A549 (cell line): ENCODE measurements around the gene BLOC1S4. TPM values are rescaled to one million over a fixed set of nuclear protein-coding genes. Genes with fewer than 3 reads are reported as not detected.
A peak's percentile ranks its signal among the peaks of the same experiment; 100 is the strongest.

Experiments used
- ATAC-seq, 2 experiments: fragments of 200-7000 bp in 1 of 2; fragments of >200 bp in 1 of 2; cut with Nextera tagmentation in 1 of 2; cut with Tn5 transposase in 1 of 2; 3 replicates each; pipeline versions ENCODE4 v1.8.0 to v1.9.1; 2018 to 2020; ENCODE audit warnings: mild to moderate bottlenecking in 1 of 2, moderate library complexity in 1 of 2
- CTCF ChIA-PET: fragments of 300-600 bp; sonication (Branson Sonifier 250); formaldehyde crosslinking; extraction: SDS; loops from one replicate; lab custom pipeline; 2021; ENCODE audit warnings: antibody characterized with exemption, inconsistent platforms; lab: Yijun Ruan, JAX
- POLR2A ChIA-PET: fragments of 350-600 bp; formaldehyde crosslinking; extraction: SDS; loops from one replicate; lab custom pipeline; 2021; ENCODE audit warnings: antibody characterized with exemption, inconsistent platforms; lab: Yijun Ruan, JAX
- DNase-seq, 2 experiments: peaks; one replicate each; pipeline versions ENCODE4 v3.0.0 to v3.0.0-alpha.2; 2011 to 2016; ENCODE audit warnings: low read depth in 1 of 2, low spot score in 1 of 2
- FAIRE-seq: peaks from 2 replicates; lab custom pipeline; 2011; peaks lifted over from hg19 to GRCh38; lab: Jason Lieb, UNC
- H3K27ac ChIP-seq, 2 experiments: fragments of >200 bp; sonication (Bioruptor Twin); formaldehyde crosslinking; 3 replicates each; pipeline ENCODE4 v1.5.1; 2016 to 2017
- H3K4me1 ChIP-seq: fragments of >200 bp; sonication (Bioruptor Twin); formaldehyde crosslinking; 3 replicates; pipeline ENCODE4 v1.6.1; 2016
- H3K4me2 ChIP-seq: fragments of >200 bp; sonication (Bioruptor Twin); formaldehyde crosslinking; 3 replicates; pipeline ENCODE4 v1.6.1; 2016
- H3K4me3 ChIP-seq: fragments of >200 bp; sonication (Bioruptor Twin); formaldehyde crosslinking; 3 replicates; pipeline ENCODE4 v1.5.1; 2016
- H3K9me3 ChIP-seq: fragments of >200 bp; sonication (Bioruptor Twin); formaldehyde crosslinking; 3 replicates; pipeline ENCODE4 v1.6.1; 2016
- ATOH8 ChIP-seq: fragments of 250-450 bp; sonication (Bioruptor Pico); IDR thresholded peaks from 2 replicates; pipeline ENCODE4 v1.5.0; 2020; ENCODE audit warnings: low read depth, mild to moderate bottlenecking, moderate library complexity
- CBX2 ChIP-seq: fragments of 200-600 bp; sonication (generic); IDR thresholded peaks from 2 replicates; pipeline ENCODE4 v1.6.1; 2016; ENCODE audit warnings: low read depth, mild to moderate bottlenecking, borderline replicate concordance
- CBX8 ChIP-seq: fragments of 200-600 bp; sonication (generic); IDR thresholded peaks from 2 replicates; pipeline ENCODE4 v1.6.1; 2016
- CEBPB ChIP-seq, 2 experiments: fragments of >200 bp in 1 of 2; sonication (Bioruptor Twin) in 1 of 2; formaldehyde crosslinking in 1 of 2; IDR thresholded peaks; 2 replicates each; pipeline ENCODE4 v1.6.1; 2012 to 2016
- CHD2 ChIP-seq: fragments of 150-350 bp; IDR thresholded peaks from 2 replicates; pipeline ENCODE4 v1.6.1; 2014; ENCODE audit warnings: low read length; ENCODE audit not compliant: partially characterized antibody
- CHD4 ChIP-seq: fragments of 200-600 bp; sonication (generic); IDR thresholded peaks from 2 replicates; pipeline ENCODE4 v1.6.1; 2016; ENCODE audit warnings: antibody characterized with exemption, mild to moderate bottlenecking, borderline replicate concordance
- CTCF ChIP-seq: fragments of >200 bp; sonication (Bioruptor Twin); formaldehyde crosslinking; IDR thresholded peaks from 3 replicates; pipeline ENCODE4 v1.5.1; 2016
- ELK1 ChIP-seq: fragments of 150-350 bp; IDR thresholded peaks from 2 replicates; pipeline ENCODE4 v1.6.1; 2014; ENCODE audit warnings: low read depth, mild to moderate bottlenecking, low read length
- ESRRA ChIP-seq: fragments of 150-350 bp; IDR thresholded peaks from 2 replicates; pipeline ENCODE4 v1.6.1; 2014; ENCODE audit warnings: mild to moderate bottlenecking, low read length, borderline replicate concordance
- FOXS1 ChIP-seq: fragments of 250-450 bp; sonication (Bioruptor Pico); IDR thresholded peaks from 2 replicates; pipeline ENCODE4 v1.5.0; 2020; ENCODE audit warnings: mild to moderate bottlenecking, moderate library complexity
- HES2 ChIP-seq: fragments of >200 bp; sonication (Bioruptor Twin); formaldehyde crosslinking; IDR thresholded peaks from 2 replicates; pipeline ENCODE4 v1.6.1; 2016
- HEYL ChIP-seq: fragments of 250-450 bp; sonication (Bioruptor Pico); IDR thresholded peaks from 2 replicates; pipeline ENCODE4 v1.8.0; 2021; ENCODE audit warnings: mild to moderate bottlenecking, moderate library complexity
- HMGXB4 ChIP-seq: fragments of 250-450 bp; sonication (Bioruptor Pico); IDR thresholded peaks from 2 replicates; pipeline ENCODE4 v1.5.0; 2021; ENCODE audit warnings: mild to moderate bottlenecking, moderate library complexity, borderline replicate concordance
- KDM1A ChIP-seq: fragments of 200-600 bp; sonication (generic); IDR thresholded peaks from 2 replicates; pipeline ENCODE4 v1.6.1; 2016; ENCODE audit warnings: low read depth, mild to moderate bottlenecking
- KDM5A ChIP-seq: fragments of 200-600 bp; sonication (generic); IDR thresholded peaks from 2 replicates; pipeline ENCODE4 v1.6.1; 2016; ENCODE audit warnings: antibody characterized with exemption, mild to moderate bottlenecking
- MAX ChIP-seq: IDR thresholded peaks from 2 replicates; pipeline ENCODE4 v1.6.1; 2012
- NFE2L2 ChIP-seq: fragments of 150-350 bp; conservative IDR thresholded peaks from 2 replicates; pipeline ENCODE4 v1.6.1; 2014; ENCODE audit warnings: low read length
- NR3C1 ChIP-seq: fragments of >200 bp; sonication (Bioruptor Twin); formaldehyde crosslinking; IDR thresholded peaks from 3 replicates; pipeline ENCODE4 v1.6.1; 2017
- PBX3 ChIP-seq: IDR thresholded peaks from 2 replicates; pipeline ENCODE4 v1.6.1; 2012
- RAD21 ChIP-seq, 2 experiments: fragments of >200 bp in 1 of 2; sonication (Bioruptor Twin) in 1 of 2; formaldehyde crosslinking in 1 of 2; IDR thresholded peaks in 1 of 2; conservative IDR thresholded peaks in 1 of 2; 2 replicates in 1 of 2; 3 replicates in 1 of 2; pipeline ENCODE4 v1.6.1; 2012 to 2018; ENCODE audit warnings: inconsistent platforms in 1 of 2
- RARB ChIP-seq: fragments of 250-450 bp; sonication (Bioruptor Pico); IDR thresholded peaks from 2 replicates; pipeline ENCODE4 v1.8.0; 2021; ENCODE audit warnings: mild to moderate bottlenecking, moderate library complexity
- RCOR1 ChIP-seq: fragments of 150-350 bp; IDR thresholded peaks from 2 replicates; pipeline ENCODE4 v1.6.1; 2014; ENCODE audit warnings: antibody characterized with exemption, low read length, low read depth
- TFCP2L1 ChIP-seq: fragments of 250-450 bp; sonication (Bioruptor Pico); IDR thresholded peaks from 2 replicates; pipeline ENCODE4 v1.5.0; 2021; ENCODE audit warnings: mild to moderate bottlenecking
- TP53 ChIP-seq: fragments of 250-450 bp; sonication (Bioruptor Pico); IDR thresholded peaks from 2 replicates; pipeline ENCODE4 v1.5.0; 2021; ENCODE audit warnings: mild to moderate bottlenecking, moderate library complexity
- ZFP36 ChIP-seq: fragments of 450-650 bp; IDR thresholded peaks from 2 replicates; pipeline ENCODE4 v1.6.1; 2014; ENCODE audit warnings: borderline replicate concordance; ENCODE audit not compliant: partially characterized antibody
- ZSCAN20 ChIP-seq: fragments of 250-450 bp; sonication (Bioruptor Pico); IDR thresholded peaks from 2 replicates; pipeline ENCODE4 v1.8.0; 2022; ENCODE audit warnings: mild to moderate bottlenecking, moderate library complexity
- WGBS: methylation state at CpG from one replicate; pipeline ENCODE4 v1.1.6; 2017; ENCODE audit errors: missing lambda C conversion rate; 5-methylcytosine and 5-hydroxymethylcytosine counted together
- polyA plus RNA-seq, 4 experiments: library from polyadenylated mRNA; depleted of rRNA in 3 of 4; stranded (reverse); fragments of >200 nt; fragmentation: RNase III in 1 of 4; extraction: RNeasy Plus Mini Kit Qiagen cat#74134 plus additional on column Dnase treatment in 1 of 4; gene quantifications; 2 replicates in 3 of 4; 3 replicates in 1 of 4; pipeline ENCODE4 v1.2.3, GENCODE V29; 2011 to 2017

Gene BLOC1S4
- polyA plus RNA-seq, 2 of the 4 experiments (the other 2 are of a cell fraction): 13.2 to 13.9 TPM

- Histone ChIP-seq H3K27ac (peak overlapping the region; percentile 82 to 85), H3K4me3 (no peak overlapping the region), H3K9me3 (no peaks in the 10 kb centered on the region), H3K4me1 (peaks cover 60% of the 10 kb centered on the region), H3K4me2 (peak overlapping the region; percentile 59; the same call in 2 of the 3 replicates)
- CTCF ChIA-PET: interaction anchor here (1.7 kb wide), 1 partner anchor 30 kb away, joined by 5 read pairs; no protein-coding TSS in a partner anchor
- DNase-seq: no peak
- 64% methylated on average over 10 of the region's 23 CpGs for WGBS
- ATAC-seq: no peak
- no peak for FAIRE-seq
- POLR2A ChIA-PET: no interaction called here
- no peak for TF ChIP-seq KDM5A
- no peak for TF ChIP-seq CHD4
- TF ChIP-seq FOXS1 (CRISPR knock-in tag): no peak
- no peak for TF ChIP-seq MAX
- no peak for TF ChIP-seq TFCP2L1 (CRISPR knock-in tag)
- TF ChIP-seq RAD21 (conservative IDR thresholded peaks at IDR 0.05 in 1 of 2, IDR thresholded peaks at IDR 0.05 in 1 of 2): no peak
- no peak for TF ChIP-seq ESRRA
- no peak for TF ChIP-seq ATOH8 (CRISPR knock-in tag)
- TF ChIP-seq RCOR1: no peak
- TF ChIP-seq KDM1A: no peak
- no peak for TF ChIP-seq CEBPB (IDR thresholded peaks at IDR 0.05)
- no peak for TF ChIP-seq TP53
- no peak for TF ChIP-seq HES2
- TF ChIP-seq ZFP36: no peak
Measured at GRCh38 chr4:6750286-6751221, 34.6 kb downstream of the BLOC1S4 start.

GRCh38 chr4:6751611-6752485, 35.9 kb downstream of the BLOC1S4 start:
- POLR2A ChIA-PET: no interaction called here
- H3K4me2 ChIP-seq: peak overlapping the region; percentile 59
- no peak for TF ChIP-seq NR3C1
- no peak for TF ChIP-seq RAD21 (conservative IDR thresholded peaks at IDR 0.05 in 1 of 2, IDR thresholded peaks at IDR 0.05 in 1 of 2)
- no peak for TF ChIP-seq CBX8
- TF ChIP-seq HES2: no peak
- TF ChIP-seq NFE2L2: no peak
- no peak for TF ChIP-seq RARB (CRISPR knock-in tag)
- no peak for TF ChIP-seq RCOR1
- no peak for TF ChIP-seq CHD2
- no peak for TF ChIP-seq HMGXB4 (CRISPR knock-in tag)
- TF ChIP-seq CBX2: no peak
- no peak for TF ChIP-seq PBX3
- TF ChIP-seq ZSCAN20 (CRISPR knock-in tag): no peak
- no peak for TF ChIP-seq ELK1
- TF ChIP-seq HEYL: no peak
- TF ChIP-seq CTCF: no peak

More at GRCh38 chr4:6751611-6752485, 35.9 kb downstream of the BLOC1S4 start:
- FAIRE-seq (no peak), DNase-seq (no peak), ATAC-seq (no peak)
- peaks cover 51% of the 10 kb centered on the region for H3K4me1 ChIP-seq
- H3K4me3 ChIP-seq: no peak overlapping the region
- WGBS: 56% methylated on average over 18 of the region's 18 CpGs
- H3K9me3 ChIP-seq: no peaks in the 10 kb centered on the region
- peak overlapping the region; percentile 82 to 85; a peak in 3 of 6 replicates for H3K27ac ChIP-seq
- CTCF ChIA-PET: no interaction called here
